ENCODE data around the gene PI3. TPM values are rescaled to one million over a fixed set of nuclear protein-coding genes. Genes with fewer than 3 reads are reported as not detected.

The PI3 gene
- total RNA-seq, 3 donors from 2014 or later: 86.8 to 399 (median 294) TPM

- DNase-seq (no peak), ATAC-seq (no peak)
- H3K36me3 ChIP-seq (ENCODE audit: low read depth): no peaks in the 10 kb centered on the region
- no peak overlapping the region for H3K4me3 ChIP-seq
- TF ChIP-seq CTCF (IDR thresholded peaks at IDR 0.05): no peak
- intact Hi-C loops (cut with DNase I, micrococcal nuclease): no loop called here
- H3K9me3 ChIP-seq: no peaks in the 10 kb centered on the region
- no peaks in the 10 kb centered on the region for H3K4me1 ChIP-seq (ENCODE audit: low read depth)
Measured at GRCh38 chr20:45223136-45223535, 48.4 kb downstream of the PI3 start.

Other genes starting within 250 kb of the PI3 start
- 10 to 100 TPM; 10.9 to 15.4 (median 13.3) TPM for gene TOMM34, start 214.5 kb upstream of the PI3 start, total RNA-seq
- gene STK4, start 208.4 kb upstream of the PI3 start, total RNA-seq: 10 to 100 TPM; 34.2 to 42.0 (median 36.6) TPM
- under 1 TPM in 2 of 3 donors, not detected in 1; 0.09 to 0.17 TPM for gene KCNS1, start 73.8 kb upstream of the PI3 start, total RNA-seq
- not detected for gene WFDC5, start 59.7 kb upstream of the PI3 start, total RNA-seq
- not detected for gene WFDC12, start 50.4 kb upstream of the PI3 start, total RNA-seq
- gene SEMG1, start 32.1 kb downstream of the PI3 start, total RNA-seq: not detected
- gene SEMG2, start 46.5 kb downstream of the PI3 start, total RNA-seq: not detected
- 100 to 1,000 TPM in 1 of 3 donors, 10 to 100 TPM in 2; 29.9 to 132 (median 43.3) TPM for gene SLPI, start 79.7 kb downstream of the PI3 start, total RNA-seq
- not detected for gene RBPJL, start 131.9 kb downstream of the PI3 start, total RNA-seq
- under 1 TPM in 2 of 3 donors, not detected in 1; 0.17 to 0.22 TPM for gene MATN4, start 133.4 kb downstream of the PI3 start, total RNA-seq
- 100 to 1,000 TPM; 114 to 145 (median 122) TPM for gene SDC4, start 173.5 kb downstream of the PI3 start, total RNA-seq
- gene SYS1, start 188.3 kb downstream of the PI3 start, total RNA-seq: 10 to 100 TPM; 37.2 to 41.7 (median 39.9) TPM
- gene TP53TG5, start 203.4 kb downstream of the PI3 start, total RNA-seq: 1 to 10 TPM; 1.4 to 2.1 (median 1.6) TPM
- gene DBNDD2, start 233.4 kb downstream of the PI3 start, total RNA-seq: 100 to 1,000 TPM; 108 to 125 (median 124) TPM
- gene PIGT, start 241.2 kb downstream of the PI3 start, total RNA-seq: 100 to 1,000 TPM in 2 of 3 donors, 10 to 100 TPM in 1; 92.1 to 137 (median 124) TPM

Measured in mucosa of descending colon (tissue), 3 donors.